Fibroblast of mammary gland (primary cell): ENCODE measurements around the gene PRG2.

Experiments used
- DNase-seq: peaks from one replicate; pipeline ENCODE4 v3.0.0-alpha.2; 2010; ENCODE audit warnings: low read depth
- H3K4me3 ChIP-seq: 2 replicates; pipeline ENCODE4 v1.5.1; 2011; ENCODE audit warnings: low read depth, mild to moderate bottlenecking, low read length, moderate library complexity; ENCODE audit not compliant: control insufficient read depth
- TF ChIP-seq, protein P1 (sequence below): conservative IDR thresholded peaks from 2 replicates; pipeline ENCODE4 v1.5.1; 2011; ENCODE audit warnings: low read depth, low read length, inconsistent platforms; ENCODE audit not compliant: control insufficient read depth, insufficient read depth

PRG2 gene

DNA sequence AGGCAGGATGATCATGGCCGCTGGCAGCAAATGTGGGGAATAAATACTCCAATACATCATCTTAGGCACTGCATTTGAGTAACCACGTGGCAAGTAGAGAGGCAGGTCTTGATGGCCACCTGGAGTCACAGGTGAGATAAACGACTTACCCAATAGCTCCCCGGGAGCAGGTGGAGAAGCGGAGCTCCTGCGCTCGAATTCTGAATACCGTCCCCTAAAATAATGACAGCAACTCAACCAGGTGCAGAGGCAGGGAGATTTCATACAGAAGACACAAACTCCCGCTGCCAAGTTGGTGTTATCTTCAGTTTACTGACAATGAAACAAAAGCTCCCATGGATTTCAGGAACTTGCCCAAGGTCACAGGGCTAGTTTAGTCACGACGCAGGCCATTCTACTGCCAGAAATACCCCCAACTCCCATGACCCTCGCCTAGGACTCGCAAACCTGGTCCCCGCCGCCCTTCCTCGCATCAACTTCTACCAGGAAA lies 36.0 kb upstream of the PRG2 start:
- peak; percentile 41 for DNase-seq
- H3K4me3 ChIP-seq, result peak overlapping the region; percentile 49
- TF ChIP-seq, protein P1, sequence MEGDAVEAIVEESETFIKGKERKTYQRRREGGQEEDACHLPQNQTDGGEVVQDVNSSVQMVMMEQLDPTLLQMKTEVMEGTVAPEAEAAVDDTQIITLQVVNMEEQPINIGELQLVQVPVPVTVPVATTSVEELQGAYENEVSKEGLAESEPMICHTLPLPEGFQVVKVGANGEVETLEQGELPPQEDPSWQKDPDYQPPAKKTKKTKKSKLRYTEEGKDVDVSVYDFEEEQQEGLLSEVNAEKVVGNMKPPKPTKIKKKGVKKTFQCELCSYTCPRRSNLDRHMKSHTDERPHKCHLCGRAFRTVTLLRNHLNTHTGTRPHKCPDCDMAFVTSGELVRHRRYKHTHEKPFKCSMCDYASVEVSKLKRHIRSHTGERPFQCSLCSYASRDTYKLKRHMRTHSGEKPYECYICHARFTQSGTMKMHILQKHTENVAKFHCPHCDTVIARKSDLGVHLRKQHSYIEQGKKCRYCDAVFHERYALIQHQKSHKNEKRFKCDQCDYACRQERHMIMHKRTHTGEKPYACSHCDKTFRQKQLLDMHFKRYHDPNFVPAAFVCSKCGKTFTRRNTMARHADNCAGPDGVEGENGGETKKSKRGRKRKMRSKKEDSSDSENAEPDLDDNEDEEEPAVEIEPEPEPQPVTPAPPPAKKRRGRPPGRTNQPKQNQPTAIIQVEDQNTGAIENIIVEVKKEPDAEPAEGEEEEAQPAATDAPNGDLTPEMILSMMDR, result no peak

DNA sequence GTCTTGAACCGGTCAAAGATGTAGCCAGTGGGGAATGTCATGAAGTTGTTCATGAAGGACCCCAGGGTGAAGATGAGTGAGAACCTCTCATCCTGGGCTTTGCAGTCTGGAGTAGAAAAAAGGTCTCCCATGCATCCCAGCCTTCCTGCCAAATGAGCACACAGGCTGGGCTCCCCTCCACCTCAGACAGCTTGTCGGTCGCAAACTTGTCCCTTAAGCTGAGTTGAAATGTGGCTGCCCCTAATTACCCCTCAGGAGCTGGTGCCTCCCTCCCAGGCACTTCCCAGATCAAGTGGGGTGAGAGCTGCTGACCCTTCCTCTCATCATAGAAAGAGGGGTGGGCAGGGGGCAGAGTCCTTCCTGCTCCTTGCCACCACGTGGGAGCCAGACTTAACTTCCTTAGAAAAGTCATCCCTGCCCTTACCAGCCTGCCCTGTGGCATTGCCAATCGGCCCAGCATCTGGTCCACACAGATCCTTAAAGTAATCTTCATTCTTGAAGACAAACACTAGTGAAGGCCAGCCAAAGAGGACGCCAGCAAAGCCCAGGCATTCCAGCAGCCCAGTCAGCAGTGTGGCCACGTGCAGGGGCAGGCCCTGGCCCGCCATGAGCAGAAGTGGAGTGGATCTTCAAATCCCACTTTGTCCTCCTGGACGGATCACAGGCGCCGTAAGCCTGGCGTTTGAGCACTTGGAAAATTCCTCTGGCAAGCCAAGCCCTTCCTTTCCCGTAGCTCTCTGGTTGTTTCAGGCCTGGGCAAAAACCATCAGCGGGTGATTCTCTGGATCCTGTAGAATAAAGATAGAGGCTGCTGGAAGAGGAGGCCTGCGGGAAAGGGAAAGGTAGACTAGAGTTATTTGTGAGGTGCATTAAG lies 35.4 kb upstream of the PRG2 start:
- peak; percentile 49 for DNase-seq
- peak overlapping the region; percentile 49 for H3K4me3 ChIP-seq
- TF ChIP-seq, protein P1, result no peak

DNA sequence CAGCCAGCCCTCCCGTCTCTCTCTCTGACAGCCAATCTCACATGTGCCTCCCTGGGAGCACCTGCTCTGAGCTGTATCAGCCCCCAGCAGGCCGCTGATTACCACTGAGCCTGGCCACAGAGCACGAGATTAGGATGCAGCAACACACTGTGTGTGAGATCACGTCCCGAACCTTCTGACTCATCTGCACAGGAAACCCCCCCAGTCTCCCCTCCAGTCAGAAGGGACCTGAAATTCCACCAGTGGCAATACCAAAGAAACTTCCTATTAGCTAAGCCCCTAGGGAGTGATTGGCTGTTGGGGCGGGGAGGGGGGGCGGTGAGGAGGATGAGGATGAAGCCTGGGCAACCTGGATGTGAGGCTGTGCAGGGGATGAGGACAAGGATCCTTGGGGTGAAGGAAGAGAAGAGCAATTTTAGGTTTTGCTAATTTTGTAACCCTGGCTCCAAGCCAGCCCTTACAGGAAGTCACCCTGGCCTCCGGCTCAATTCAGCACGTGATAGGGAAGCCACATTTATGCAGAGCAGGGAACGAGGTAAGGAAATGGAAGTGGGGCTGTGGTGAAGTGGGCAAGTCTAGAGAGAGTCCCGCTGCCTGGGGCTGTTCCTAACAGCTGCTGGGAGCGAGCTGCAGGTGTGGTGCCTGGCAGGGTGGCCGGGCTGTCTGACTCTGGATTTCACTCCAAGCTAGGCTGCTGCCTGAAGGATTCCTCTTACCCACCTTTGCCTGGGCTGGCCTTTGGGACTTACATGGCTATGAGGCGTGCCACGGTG lies 34.5 kb upstream of the PRG2 start:
- peak overlapping the region; percentile 49 for H3K4me3 ChIP-seq
- peak; percentile 95 for DNase-seq
- TF ChIP-seq, protein P1, result no peak

DNA sequence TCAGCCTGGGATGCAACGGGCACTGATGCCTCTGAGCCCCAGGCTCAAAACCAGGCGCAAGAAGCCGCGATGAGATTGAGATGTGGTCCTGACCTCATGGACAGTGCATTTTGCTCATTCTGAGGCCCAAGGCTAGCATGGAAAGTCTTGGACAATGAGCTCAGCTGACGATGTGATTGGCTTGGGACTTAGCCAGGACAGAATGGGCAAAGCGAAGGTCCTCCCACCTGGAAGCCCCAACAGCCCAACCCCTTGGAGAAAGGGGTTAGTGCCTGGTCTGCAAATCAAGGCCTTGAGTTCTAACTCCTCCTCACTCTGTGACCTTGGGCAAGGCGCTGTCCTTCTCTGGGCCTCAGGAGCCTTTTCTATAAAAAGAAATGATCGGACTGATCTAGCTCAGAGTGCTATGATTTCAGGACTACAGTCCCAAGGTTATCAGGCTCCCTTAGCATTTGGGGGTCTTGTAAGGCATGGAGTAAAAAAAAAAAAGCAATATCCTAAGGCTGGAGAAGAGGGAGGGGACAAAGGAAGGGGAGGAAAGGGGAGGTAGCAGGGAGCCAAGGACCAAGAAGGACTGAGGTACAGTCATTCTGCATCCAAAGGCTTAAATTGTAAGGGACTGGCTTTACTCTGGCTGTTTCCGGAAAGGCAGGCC lies 33.8 kb upstream of the PRG2 start:
- peak overlapping the region; percentile 49 for H3K4me3 ChIP-seq
- TF ChIP-seq, protein P1, result no peak
- DNase-seq, result no peak

DNA sequence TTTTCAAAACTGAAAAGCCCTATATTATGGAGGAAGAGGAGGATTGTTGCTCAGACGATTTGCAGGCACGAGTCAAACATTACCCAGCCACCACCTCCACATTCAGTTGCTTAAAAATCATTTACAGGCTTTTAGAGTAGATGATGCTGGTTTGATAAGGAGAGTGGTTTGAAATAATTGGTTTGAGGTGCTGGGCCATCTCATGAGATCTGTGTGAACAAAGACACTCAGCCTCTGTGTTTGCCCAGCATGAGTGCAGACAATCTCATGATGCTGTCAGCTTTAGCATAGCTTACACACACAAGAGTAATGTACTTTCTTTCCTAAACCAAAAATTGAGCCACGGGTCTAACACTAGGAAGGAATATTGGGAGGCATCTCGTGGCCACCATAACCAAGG lies 32.2 kb upstream of the PRG2 start:
- H3K4me3 ChIP-seq, result no peak overlapping the region
- TF ChIP-seq, protein P1, result no peak
- no peak for DNase-seq

DNA sequence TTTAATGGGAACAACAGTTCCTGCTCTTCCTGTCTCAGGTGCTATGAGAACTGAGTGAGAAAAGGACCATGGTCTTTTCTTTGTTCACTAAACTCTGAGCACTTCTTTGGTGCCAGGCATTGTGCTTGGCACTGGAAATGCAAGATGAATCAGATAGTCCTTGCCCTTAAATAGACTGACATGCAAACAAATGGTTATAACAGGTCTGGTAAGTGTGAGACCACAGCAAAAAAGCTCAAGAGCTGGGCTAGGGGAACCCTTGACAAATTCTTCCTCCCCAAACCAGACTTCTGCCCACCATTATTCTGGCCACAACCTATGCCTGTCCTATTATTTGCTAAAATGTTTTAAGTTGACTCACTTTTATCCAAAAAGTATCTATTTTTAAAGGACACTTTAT lies 31.4 kb upstream of the PRG2 start:
- no peak for DNase-seq
- no peak overlapping the region for H3K4me3 ChIP-seq
- TF ChIP-seq, protein P1, result no peak
